Activated T-helper 1 cell treated with Interleukin-2 at 50 U/mL for 16 hours (primary cell): ENCODE data around the gene GULP1.
"Not testable (repeated sequence)": the region's sequence is repeated elsewhere in the genome, so short reads cannot be mapped to it uniquely, and the experiment has no call there.

ENCODE experiments used
- DNase-seq: peaks from one replicate; pipeline ENCODE4 v3.0.0-alpha.2; 2020; ENCODE audit warnings: low read depth

GULP1 gene

DNA sequence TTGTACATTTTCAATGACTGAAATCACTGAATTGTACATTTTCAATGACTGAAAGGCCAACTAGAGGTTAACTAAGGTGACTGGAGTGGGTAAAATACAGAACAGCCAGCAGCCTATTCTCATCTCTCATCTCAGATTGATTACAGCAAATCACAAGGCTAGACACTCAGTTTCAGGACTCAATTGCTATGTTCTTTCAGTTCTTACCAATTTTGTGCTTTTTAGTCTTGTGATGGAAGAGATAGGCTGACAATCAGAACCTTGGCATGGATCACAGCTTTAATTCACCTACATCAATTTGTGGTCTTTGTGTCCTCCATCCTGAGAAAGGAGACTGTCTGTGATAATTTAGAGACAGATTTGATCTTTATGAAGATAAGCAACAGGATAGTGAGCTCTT lies 124.7 kb downstream of the GULP1 start:
- DNase-seq: no peak

DNA sequence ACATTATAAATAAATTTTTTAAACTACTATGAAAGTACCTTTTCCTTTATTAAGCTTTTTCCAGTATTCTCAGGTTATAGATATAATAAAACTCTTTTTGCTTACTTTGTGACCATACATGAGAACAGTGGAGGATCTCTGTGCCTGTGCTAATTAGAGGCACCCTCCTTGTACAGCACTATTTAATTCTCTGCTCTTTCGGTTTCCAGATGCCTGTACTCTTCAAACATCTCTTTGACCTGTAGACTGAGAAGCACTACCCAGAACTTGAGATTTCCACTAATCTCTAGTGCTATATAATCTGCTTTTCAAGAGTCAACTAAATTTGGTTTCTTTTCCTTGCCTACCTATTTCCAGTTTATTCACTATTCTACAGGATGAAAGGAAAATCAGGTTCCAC lies 131.1 kb downstream of the GULP1 start:
- DNase-seq: no peak

DNA sequence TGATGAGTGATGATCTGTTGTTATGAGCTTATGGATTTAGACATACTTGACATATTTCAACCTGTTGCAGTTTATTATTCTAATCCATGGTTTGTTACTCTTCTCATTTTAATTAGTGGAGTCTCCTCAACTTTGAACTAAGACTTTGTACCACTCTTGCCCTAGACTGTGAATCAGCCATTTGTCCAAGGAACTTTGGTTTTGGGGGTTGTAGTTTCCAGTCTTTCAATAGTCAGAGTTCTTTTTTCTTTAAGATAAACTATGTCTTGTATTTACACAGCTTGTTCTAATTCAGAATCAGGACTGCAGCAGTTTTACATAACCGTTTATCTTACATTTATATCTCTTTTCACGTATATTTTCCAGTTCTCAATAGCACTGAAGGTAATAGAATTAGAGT lies 133.6 kb downstream of the GULP1 start:
- DNase-seq: no peak

DNA sequence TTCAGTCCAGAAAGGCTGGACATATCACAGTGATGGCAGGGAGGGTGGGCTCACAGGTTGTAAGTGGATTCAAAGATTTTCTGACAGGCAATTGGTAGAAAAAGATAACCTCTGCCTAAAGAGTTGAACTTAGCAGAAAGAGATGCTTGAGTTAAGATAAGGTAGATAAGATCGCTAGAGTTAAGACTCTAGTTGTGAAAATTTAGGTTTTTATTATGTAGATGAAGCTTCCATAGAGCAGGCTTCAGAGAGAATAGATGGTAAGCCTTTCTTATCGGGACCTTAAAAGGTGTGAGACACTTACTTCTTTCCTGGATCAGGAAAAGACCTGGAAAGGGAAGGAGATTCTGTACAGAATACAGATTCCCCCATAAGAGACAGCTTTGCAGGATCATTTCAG lies 134.4 kb downstream of the GULP1 start:
- no peak for DNase-seq

DNA sequence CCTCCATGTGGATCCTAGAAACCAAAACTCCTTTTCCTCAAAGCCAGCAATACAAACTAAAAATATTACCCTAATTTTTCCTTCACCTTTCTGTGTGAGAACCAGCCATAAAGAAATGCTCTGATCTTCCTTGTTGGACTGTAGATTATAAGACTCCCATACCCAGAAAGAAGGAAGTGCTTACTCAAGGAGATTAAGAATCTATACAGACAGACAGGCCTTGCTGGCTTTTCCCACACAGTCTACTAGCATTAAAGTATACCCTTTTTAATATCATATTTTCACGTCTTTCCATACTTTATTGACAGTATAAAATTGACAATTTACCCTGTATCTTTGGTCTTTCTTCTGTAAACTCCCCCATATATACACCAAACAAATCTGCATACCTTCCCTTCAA lies 139.0 kb downstream of the GULP1 start:
- no peak for DNase-seq

DNA sequence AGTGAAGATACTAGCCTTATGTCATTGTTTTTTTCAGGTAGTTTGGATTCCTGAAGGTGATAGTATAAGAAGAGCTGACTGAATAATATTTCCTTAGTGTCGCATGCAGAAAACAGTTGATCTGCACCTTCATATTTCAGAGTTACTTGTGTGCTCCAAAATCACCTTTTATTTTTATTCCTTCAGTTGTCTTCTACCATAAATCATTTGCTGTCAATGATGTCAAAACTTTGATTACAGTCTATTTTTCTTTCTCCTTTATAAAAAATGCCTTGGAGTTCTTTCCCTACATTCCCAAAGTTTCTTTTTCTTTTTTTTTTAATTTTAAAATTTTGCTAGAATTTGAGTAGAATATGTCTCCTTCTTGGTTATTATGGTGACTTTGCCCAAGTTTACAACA lies 142.3 kb downstream of the GULP1 start:
- no peak for DNase-seq

DNA sequence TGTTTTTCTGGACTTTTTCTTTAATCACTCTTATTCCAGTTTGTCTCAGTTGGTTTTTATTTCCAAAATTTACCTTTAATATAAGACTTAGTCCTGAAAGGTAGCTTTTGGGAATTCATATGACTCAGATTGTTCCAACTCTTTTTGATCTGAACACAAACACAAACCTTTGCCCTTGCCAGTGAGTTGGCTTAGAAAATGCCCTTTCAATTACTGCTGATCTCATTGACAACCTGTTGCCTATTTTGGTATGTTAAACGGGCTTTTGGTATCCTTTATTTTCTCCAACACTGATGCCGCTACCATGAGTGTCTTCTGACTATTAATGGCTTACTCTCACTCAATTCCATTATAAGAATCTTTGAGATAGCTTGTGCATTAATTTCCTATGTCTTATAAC lies 143.4 kb downstream of the GULP1 start:
- no peak for DNase-seq

DNA sequence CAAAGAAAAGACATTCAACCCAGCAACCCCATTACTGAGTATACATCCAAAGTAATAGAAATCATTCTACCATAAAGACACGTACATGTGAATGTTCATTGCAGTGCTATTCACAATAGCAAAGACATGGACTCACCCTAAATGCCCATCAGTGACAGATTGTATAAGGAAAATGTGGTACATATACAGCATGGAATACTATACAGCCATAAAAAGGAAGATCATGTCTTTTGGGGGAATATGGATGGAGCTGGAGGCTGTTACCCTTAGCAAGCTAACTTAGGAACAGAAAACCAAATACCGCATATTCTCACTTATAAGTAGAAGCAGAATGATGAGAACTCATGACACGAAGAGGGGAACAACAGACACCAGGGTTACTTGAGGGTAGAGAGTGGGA lies 145.9 kb downstream of the GULP1 start:
- DNase-seq: no peak

DNA sequence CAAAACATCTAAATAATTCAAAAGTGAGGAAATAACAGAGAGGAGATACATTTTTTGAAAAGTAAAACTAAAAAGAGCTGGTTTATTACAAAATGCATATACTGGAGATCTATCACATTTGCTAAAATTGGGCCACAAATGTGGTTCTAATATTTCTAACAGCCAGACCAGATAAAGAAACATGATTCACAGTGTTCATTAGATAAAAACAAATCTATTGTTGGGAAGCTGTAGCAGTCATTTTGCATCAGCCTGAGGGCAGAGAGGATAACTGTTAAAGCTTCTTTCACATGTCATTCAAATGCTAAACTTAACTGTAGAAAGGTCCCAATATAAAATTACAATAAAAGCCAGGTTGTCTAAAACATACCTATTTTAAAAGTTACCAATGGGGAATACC lies 148.3 kb downstream of the GULP1 start:
- no peak for DNase-seq

DNA sequence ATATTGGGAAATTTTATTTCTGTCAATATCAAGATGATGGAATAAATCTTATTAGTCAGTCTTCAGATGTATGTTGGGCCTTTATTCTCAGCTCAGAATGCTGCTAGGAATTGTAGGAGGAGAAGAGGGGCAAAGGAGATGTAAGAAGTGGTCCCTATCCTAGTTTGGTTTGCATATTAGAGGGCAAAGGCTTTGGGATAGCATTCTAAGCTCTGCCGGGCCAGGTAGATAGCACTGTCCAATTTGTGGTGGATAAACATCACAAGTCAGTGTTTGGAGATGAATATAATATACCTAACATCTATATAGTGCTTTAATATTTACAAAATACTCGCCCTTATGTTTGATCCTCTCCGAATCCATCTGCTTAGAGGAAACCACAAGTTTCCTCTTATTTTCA lies 149.2 kb downstream of the GULP1 start:
- no peak for DNase-seq

DNA sequence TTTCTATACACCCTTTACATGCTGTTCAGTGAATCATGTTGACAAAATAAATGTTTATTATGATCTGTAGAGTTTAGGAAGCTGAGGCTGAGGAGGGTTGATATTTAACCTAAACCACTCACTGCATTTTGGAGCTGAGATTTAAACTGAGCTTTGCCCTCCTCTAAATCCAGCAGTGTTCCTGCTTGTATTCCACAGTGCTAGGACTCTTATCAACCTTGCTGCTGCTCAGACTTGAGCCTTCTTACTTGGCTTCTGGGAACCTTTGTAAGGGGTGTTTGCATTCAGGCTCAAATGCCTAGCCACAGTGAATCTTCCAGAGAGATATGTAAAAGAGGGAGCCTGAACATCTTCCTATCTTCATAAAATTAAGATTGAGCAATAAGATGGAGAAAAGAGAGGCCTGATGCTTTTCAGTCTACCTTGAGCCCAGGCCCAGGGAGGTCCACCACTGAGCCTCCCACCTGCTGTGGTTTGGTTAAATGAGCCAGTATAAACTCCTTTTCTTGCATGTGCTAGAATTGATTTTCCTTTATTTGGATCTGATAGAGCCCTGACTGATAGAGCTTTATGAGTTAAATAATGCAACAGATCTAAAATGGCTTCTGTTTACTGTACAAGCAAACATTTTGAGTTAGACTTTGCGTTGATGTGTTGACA lies 149.7 kb downstream of the GULP1 start:
- DNase-seq: no peak

DNA sequence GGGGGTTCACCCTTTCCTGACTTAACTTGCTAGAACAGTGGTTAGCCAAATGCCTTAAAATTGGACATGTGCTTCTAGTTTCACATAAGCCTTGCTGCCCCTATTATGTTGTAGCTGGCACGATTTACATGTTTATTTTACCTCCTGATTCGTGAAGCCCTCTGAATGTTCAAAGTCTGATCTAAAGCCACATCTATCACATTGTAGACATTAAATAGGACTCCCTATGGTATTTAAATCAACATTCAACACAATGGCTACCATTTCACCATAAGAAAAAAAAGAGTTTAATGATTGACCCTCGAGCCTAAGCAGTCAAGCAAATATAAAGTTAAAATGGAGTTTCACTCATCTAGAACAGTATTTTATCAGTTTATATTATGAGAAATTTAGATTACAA lies 151.5 kb downstream of the GULP1 start:
- no peak for DNase-seq

DNA sequence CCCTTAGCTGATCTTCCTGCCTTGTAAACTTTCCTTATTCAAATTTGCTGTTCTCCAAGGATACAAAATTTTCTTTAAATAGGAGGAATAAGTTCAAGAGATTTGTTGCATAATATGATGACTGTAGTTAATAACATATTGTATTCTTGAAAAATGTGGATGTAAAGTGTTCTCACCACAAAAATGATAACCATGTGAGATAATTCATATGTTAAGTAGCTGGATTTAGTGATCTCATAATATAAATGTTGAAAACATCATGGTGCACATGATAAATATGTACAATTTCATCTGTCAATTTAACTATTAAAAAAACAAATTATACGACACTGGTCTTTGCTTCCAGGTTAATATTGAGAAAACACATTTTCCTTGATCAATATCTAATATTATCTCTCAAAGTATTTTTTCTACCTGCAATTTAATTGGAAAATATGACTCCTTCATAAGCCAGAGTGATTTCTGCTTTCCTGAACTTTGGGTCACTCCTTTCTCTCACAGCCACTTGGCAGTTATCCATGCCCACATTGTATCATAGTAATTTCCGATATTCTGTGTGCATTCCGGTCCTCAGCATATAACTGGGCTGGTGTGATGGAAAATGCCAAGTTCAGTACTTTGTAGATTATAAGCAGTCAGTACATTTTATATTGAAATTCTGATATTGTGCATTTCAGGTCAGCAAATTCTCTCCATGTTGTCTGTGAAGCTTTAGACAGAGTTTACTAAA lies 152.6 kb downstream of the GULP1 start:
- DNase-seq: no peak

DNA sequence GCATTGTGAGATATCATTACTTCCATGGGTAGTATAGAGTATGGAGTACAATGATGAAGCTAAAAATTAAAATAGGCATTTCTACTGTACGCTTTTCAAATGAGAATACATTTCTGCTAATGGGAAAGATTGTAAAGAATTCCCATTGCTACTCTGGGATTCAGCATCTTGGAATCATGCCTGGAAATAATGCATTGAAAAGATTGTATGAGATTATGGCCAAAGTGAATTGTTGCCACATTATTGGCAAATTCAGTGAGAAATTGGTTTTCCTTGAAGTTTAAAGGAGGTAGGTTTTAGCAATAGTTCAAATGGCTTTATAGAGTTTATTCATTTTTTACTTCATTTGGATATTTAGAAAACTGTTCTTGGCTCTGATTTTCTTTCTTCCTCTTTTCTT lies 157.9 kb downstream of the GULP1 start:
- no peak for DNase-seq

DNA sequence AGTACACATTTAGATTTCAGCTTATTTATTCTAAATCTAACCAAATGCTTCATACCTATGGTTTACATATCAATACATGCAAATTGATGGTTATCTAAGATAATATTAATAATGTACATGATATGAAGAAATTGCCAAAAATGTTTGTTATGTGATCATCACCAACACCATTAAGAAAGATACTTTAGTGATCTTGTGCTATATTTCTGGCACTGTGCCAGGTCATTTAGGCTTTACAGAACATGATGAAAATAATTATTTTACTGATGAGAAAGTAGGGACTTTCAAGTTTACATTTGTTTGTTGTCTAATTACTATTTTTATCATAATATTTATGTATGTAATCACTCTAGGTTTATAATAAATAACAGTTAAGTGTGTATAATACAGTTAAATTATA lies 158.3 kb downstream of the GULP1 start:
- no peak for DNase-seq

DNA sequence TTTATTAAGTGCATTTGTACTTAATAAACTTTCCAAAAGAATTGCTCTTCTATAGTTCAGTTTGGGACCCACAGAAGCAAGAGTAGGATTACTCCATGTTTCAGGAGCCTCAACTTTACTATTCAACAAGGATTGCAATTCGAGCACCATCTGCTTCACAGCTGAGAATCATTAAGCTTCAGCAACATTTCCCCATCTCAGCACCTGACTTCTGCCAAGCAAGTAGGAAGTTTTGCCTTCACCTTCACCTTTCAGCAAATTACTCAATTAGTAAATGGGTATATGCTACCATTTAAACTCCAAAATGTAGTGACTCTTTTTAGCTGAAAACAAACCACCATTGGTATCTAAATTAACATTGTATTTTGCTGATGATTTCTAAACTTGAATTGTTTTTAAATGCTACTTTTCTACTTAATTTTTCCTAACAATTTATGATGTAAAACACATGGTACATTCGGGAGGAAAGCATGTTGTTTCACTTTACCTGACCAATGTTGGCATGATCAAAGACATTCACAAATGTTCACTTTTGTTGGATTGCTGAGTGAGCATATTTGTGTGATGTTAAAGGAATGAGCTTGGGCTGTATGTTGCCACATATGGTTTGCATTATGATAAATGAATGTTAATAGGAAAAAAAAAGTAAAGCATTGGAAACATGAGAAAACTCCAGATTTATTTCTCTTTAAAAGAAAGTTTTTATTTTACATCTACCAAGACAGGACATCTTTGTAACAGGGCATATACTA lies 159.2 kb downstream of the GULP1 start:
- no peak for DNase-seq

DNA sequence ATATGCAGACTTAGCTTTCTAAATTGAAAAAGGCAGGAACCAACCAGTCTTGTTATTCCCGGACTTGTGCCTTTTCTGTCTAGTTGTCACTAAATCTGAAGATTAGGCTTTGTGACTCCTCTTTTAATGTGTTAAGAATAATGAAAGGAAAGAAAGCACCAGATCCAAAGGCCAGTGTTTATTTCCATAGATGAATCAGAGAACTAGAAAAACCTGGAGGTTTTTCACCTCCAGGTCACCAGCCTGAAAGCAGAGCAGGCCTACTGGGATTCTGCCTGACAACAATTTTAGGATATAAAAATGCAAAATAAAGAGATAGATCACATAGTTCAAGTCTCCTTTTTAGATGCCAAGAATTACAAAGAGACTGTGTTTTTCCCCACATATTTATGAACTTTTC lies 160.4 kb downstream of the GULP1 start:
- DNase-seq: no peak

DNA sequence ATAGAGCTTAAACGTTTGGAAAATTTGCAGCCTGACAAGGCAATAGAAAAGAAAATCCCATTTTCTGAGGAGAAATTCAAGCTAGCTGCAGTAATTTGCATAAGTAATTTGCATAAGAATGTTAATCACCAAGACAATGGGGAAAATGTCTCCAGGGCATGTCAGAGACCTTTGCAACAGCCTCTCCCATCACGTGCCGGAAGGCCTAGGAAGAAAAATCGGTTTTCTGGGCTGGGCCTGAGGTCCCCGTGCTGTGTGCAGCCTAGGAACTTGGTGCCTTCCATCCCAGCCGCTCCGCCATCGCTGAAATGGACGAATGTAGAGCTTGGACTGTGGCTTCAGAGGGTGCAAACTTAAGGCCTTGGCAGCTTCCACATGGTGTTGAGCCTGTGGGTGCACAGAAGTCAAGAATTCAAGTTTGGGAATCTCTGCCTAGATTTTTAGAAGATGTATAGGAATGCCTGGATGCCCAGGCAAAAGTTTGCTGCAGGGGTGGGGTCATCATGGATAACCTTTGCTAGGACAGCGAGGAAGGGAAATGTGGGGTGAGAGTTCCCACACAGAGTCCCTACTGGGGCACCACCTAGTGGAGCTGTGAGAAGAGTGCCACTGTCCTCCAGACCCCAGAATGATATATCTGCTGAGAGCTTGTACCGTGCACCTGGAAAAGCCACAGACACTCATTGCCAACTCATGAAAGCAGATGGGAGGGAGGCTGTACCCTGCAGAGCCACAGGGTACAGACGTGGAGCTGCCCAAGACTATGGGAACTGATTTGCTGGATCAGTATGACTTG lies 164.6 kb downstream of the GULP1 start:
- DNase-seq: no peak

DNA sequence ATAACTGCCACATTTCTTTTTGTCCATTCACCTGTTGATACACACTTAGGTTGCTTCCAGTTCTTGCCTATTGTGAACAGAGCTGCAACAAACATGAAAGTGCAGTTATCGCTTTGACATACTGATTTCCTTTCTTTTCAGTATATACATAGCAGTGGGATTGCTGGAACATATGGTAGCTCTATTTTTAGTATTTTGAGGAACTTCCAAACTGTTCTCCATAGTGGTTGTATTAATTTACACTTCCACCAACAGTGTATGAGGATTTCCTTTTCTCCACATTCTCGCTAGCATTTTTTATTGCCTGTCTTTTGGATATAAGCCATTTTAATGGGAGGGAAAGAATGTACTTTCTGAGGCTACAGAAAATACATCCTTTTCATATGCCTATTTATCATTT lies 167.4 kb downstream of the GULP1 start:
- no peak for DNase-seq

DNA sequence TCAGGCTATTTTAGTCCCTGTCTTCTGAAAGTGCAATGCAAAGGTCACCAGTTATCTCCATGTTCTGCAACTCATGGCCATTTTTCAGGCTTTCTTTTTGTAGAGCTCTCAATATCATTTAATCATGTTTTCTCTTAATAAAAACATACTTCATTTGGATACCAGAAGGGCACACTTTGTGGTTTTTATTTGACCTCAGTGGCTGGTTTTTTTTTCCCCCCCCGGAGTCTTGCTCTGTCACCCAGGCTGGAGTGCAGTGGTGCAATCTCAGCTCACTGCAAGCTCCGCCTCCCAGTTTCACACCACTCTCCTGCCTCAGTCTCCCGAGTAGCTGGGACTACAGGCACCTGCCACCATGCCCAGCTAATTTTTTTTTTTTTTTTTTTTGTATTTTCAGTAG lies 174.4 kb downstream of the GULP1 start:
- not testable (repeated sequence) for DNase-seq

DNA sequence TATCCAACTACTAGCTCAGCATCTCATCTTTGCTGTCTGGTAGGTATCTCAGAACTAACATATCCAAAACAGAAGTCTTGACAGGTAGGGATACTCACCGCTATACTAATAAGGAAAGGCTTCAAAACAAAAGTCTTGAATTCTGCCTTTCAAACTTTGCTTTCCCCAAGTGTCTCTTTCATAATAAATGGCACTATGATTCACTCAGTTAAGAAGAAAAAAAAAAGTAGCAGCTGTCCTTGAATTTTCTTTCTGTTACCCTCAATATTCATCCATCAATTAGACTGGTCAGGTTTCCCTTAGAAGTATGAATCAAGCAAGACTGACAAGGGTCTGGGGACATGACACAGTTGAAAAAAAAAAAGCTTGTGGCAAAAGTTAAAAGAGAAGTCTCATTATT lies 175.1 kb downstream of the GULP1 start:
- no peak for DNase-seq

DNA sequence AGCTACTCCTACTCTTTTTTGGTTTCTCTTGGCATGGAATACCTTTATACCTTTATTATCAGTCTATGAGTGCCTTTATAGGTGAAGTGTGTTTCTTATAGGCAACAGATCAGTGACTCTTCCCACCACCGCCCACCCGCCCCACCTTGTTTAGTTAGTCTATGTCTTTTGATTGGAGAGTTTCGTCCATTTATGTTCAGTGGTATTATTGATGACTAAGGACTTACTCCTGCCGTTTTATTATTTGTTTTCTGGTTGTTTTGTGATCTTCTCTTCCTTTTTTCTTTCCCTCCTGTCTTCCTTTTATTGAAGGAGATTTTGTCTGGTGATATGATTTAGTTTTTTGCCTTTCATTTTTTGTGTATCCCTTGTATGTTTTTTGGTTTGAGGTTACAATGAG lies 179.5 kb downstream of the GULP1 start:
- DNase-seq: no peak

DNA sequence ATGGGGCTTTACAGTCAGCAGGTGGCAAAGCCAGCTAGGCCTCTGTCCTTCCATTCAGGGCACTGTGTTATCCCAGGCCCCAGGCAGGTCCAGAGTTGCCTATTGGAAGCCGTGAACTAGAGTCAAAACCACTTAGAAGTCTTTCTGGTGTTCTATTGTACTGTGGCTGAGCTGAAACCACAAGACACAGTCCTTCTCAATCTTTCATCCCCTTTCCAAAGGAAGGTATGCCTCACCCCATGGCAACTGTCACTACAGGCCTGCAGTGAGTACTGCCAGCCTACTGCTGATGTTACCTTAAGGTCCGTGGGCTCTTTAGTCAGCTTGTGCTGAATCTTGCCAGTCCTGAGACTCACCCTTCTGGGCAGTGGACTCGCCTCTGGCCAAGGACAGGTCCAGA lies 181.6 kb downstream of the GULP1 start:
- no peak for DNase-seq
